SU-DHL-6 (cell line): ENCODE results near the gene HINT2.

Experiments used
- CTCF ChIP-seq: fragments of 200-600 bp; sonication (generic); IDR thresholded peaks from one replicate; pipeline ENCODE4 v1.5.1; 2017; ENCODE audit warnings: antibody characterized with exemption, mild to moderate bottlenecking, low read length, moderate library complexity; ENCODE audit not compliant: insufficient read depth, poor library complexity, severe bottlenecking
- EZH2phosphoT487 ChIP-seq: fragments of 200-600 bp; sonication (generic), shearing (Covaris generic); conservative IDR thresholded peaks from 2 replicates; pipeline ENCODE4 v1.6.1; 2018; ENCODE audit warnings: mild to moderate bottlenecking, antibody characterized with exemption, low read length, moderate library complexity, mixed read lengths

DNA sequence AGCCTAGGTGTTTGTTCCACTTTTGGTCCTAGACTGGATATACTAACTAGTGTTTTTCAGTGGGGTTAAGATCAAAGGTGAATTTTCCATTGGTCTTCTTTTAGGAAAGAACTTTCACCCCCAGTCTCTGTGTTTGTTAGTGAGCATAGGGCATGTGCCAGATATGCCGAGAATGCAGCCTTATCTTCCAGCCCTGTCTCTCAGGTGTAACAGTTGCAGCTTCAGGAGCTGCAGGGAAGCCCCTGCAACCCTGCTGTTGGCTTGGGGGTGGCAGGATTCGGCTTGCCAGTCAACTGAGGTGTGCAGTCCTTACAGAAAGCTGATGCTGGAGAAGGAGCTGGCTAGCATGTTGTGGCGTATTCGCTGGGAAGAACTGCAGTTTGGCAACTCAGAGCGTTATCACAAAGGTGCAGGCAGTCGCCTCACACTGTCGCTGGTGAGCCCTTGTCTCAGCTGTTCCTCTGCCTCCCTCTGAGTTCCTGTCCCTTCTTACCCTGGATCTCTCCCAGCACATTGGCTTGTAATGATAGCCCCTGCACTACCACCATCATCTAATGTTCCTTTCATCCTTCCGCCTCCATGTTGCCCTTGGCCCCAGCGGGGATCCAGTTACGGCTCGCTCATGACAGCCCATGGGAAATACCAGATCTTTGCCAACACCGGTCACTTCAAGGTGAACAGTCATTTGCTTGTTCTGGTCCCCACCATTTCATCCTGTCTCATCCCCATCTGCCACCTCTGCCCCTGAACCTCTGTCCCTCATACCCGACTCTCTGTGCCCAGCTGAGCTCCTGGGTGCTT lies 13.3 kb downstream of the HINT2 start:
- TF ChIP-seq CTCF, result no peak
- no peak for TF ChIP-seq EZH2phosphoT487
